ENCODE data around the gene ZNF236.

DNA sequence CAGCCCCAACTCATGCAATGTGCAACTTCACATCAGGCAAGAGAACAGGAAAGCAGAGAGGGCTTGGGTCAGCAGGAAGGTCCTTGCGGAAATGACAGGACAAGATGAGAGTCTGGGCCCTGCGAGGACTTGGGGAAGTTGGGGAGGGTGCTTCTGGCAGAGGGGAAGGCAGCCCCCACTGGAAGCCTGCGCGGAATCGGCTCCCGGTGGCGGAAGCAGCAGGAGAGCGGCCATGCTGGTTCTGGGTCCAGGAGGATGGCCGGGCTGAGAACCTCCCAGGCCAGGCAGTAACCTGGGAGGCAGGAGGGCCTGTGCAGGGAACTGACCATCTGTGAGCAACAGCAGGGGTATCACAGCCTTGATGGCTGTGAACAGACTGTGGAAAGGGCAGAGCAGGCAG, 197.3 kb downstream of the ZNF236 start:
- TF ChIP-seq, protein P1, sequence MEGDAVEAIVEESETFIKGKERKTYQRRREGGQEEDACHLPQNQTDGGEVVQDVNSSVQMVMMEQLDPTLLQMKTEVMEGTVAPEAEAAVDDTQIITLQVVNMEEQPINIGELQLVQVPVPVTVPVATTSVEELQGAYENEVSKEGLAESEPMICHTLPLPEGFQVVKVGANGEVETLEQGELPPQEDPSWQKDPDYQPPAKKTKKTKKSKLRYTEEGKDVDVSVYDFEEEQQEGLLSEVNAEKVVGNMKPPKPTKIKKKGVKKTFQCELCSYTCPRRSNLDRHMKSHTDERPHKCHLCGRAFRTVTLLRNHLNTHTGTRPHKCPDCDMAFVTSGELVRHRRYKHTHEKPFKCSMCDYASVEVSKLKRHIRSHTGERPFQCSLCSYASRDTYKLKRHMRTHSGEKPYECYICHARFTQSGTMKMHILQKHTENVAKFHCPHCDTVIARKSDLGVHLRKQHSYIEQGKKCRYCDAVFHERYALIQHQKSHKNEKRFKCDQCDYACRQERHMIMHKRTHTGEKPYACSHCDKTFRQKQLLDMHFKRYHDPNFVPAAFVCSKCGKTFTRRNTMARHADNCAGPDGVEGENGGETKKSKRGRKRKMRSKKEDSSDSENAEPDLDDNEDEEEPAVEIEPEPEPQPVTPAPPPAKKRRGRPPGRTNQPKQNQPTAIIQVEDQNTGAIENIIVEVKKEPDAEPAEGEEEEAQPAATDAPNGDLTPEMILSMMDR (IDR thresholded peaks at IDR 0.05; ENCODE audit: insufficient read depth, low read length, poor library complexity, severe bottlenecking), result no peak
- TF ChIP-seq EZH2phosphoT487 (conservative IDR thresholded peaks at IDR 0.05; ENCODE audit: low read length), result no peak

All from SU-DHL-6 (cell line).